ENCODE results near the gene SETD6.

- TF ChIP-seq CTCF (IDR thresholded peaks at IDR 0.05) (no peak), POLR2A (IDR thresholded peaks at IDR 0.05; ENCODE audit: low read depth) (no peak)
These were observed 33.4 kb upstream of the SETD6 start for GRCh38 chr16:58481931-58482330.

Measured in esophagus muscularis mucosa (tissue), 3 donors.